Astrocyte (in vitro differentiated cells and primary cell): ENCODE measurements around the gene KIFC1. TPM values are rescaled to one million over a fixed set of nuclear protein-coding genes. Genes with fewer than 3 reads are reported as not detected.
A peak's percentile ranks its signal among the peaks of the same experiment; 100 is the strongest.

Experiments
- DNase-seq: peaks from one replicate; pipeline ENCODE4 v3.0.0-alpha.2; 2010; ENCODE audit warnings: low read depth
- FAIRE-seq: peaks from 2 replicates; lab custom pipeline; 2011; peaks lifted over from hg19 to GRCh38; lab: Jason Lieb, UNC
- H2AFZ ChIP-seq: 2 replicates; pipeline ENCODE4 v1.6.0; 2012; ENCODE audit warnings: low read depth, low read length, inconsistent platforms
- H3K27ac ChIP-seq: 2 replicates; pipeline ENCODE4 v1.5.1; 2011; ENCODE audit warnings: low read depth, low read length, inconsistent platforms
- H3K27me3 ChIP-seq: 2 replicates; pipeline ENCODE4 v1.6.0; 2011; ENCODE audit warnings: low read length, inconsistent platforms; ENCODE audit not compliant: insufficient read depth
- H3K36me3 ChIP-seq: 2 replicates; pipeline ENCODE4 v1.5.1; 2011; ENCODE audit warnings: low read length, inconsistent platforms; ENCODE audit not compliant: insufficient read depth
- H3K4me1 ChIP-seq: 2 replicates; pipeline ENCODE4 v1.5.1; 2011; ENCODE audit warnings: low read length, inconsistent platforms; ENCODE audit not compliant: insufficient read depth
- H3K4me2 ChIP-seq: 2 replicates; pipeline ENCODE4 v1.6.0; 2012; ENCODE audit warnings: low read length, inconsistent platforms
- H3K4me3 ChIP-seq: 2 replicates; pipeline ENCODE4 v1.5.1; 2011; ENCODE audit warnings: low read depth, mild to moderate bottlenecking, low read length, inconsistent platforms; ENCODE audit not compliant: insufficient read depth
- H3K79me2 ChIP-seq: 2 replicates; pipeline ENCODE4 v1.6.0; 2012; ENCODE audit warnings: mild to moderate bottlenecking, low read length, inconsistent platforms; ENCODE audit not compliant: insufficient read depth
- H3K9ac ChIP-seq: 2 replicates; pipeline ENCODE4 v1.6.0; 2012; ENCODE audit warnings: mild to moderate bottlenecking, low read length, inconsistent platforms
- H3K9me3 ChIP-seq: 2 replicates; pipeline ENCODE4 v1.5.1; 2012; ENCODE audit warnings: low read depth, mild to moderate bottlenecking, low read length, inconsistent platforms; ENCODE audit not compliant: insufficient read depth
- H4K20me1 ChIP-seq: 2 replicates; pipeline ENCODE4 v1.6.0; 2012; ENCODE audit warnings: low read length, inconsistent platforms; ENCODE audit not compliant: insufficient read depth
- H3K27ac Mint-ChIP-seq: one replicate; pipeline ENCODE4 v1.8.0; 2021; ENCODE audit warnings: mild to moderate bottlenecking, mixed read lengths; ENCODE audit not compliant: unreplicated experiment
- H3K27me3 Mint-ChIP-seq: one replicate; pipeline ENCODE4 v1.8.0; 2021; ENCODE audit warnings: low read depth, mixed read lengths; ENCODE audit not compliant: unreplicated experiment
- H3K36me3 Mint-ChIP-seq: one replicate; pipeline ENCODE4 v1.8.0; 2021; ENCODE audit warnings: low read depth, mixed read lengths; ENCODE audit not compliant: unreplicated experiment
- H3K4me1 Mint-ChIP-seq: one replicate; pipeline ENCODE4 v1.8.0; 2021; ENCODE audit warnings: low read depth, mixed read lengths; ENCODE audit not compliant: unreplicated experiment
- H3K4me3 Mint-ChIP-seq: one replicate; pipeline ENCODE4 v1.8.0; 2021; ENCODE audit warnings: mild to moderate bottlenecking, moderate library complexity, mixed read lengths; ENCODE audit not compliant: unreplicated experiment
- H3K9me3 Mint-ChIP-seq: one replicate; pipeline ENCODE4 v1.8.0; 2021; ENCODE audit warnings: mild to moderate bottlenecking, mixed read lengths; ENCODE audit not compliant: unreplicated experiment
- CTCF ChIP-seq: IDR thresholded peaks from 2 replicates; pipeline ENCODE4 v1.5.1; 2011; ENCODE audit warnings: low read depth, mild to moderate bottlenecking, inconsistent platforms, low read length, moderate library complexity; ENCODE audit not compliant: insufficient read depth
- EZH2 ChIP-seq: IDR thresholded peaks from 2 replicates; pipeline ENCODE4 v1.6.1; 2012; ENCODE audit warnings: mild to moderate bottlenecking, low read length, inconsistent platforms; ENCODE audit not compliant: insufficient read depth
- total RNA-seq: library from RNA; stranded (reverse); gene quantifications from 2 replicates; pipeline ENCODE4 v1.2.1, GENCODE V29; 2021

Gene KIFC1
- total RNA-seq, 1 donor from 2014 or later = 4.2 TPM

- H3K27ac Mint-ChIP-seq = no peak overlapping the region
Observed at GRCh38 chr6:33446356-33446755, 54.7 kb downstream of the KIFC1 start.

GRCh38 chr6:33450434-33450833 lies 58.8 kb downstream of the KIFC1 start:
- H3K4me2 ChIP-seq = no peak overlapping the region
- peaks cover 6% of the 10 kb centered on the region for H3K4me1 ChIP-seq
- no peak for DNase-seq
- no peak overlapping the region for H3K27ac Mint-ChIP-seq
- no peak for FAIRE-seq
- H3K27ac ChIP-seq = no peak overlapping the region
- no peak for TF ChIP-seq CTCF
- TF ChIP-seq EZH2 = no peak
- no peaks in the 10 kb centered on the region for H3K9me3 ChIP-seq
- H3K9me3 Mint-ChIP-seq = no peaks in the 10 kb centered on the region
- no peak overlapping the region for H3K9ac ChIP-seq
- H3K79me2 ChIP-seq = peaks cover 14% of the 10 kb centered on the region
- no peaks in the 10 kb centered on the region for H3K27me3 Mint-ChIP-seq
- no peaks in the 10 kb centered on the region for H3K27me3 ChIP-seq
- peaks cover 23% of the 10 kb centered on the region for H3K36me3 Mint-ChIP-seq
- H3K36me3 ChIP-seq = peaks cover under 1% of the 10 kb centered on the region
- no peak overlapping the region for H2AFZ ChIP-seq
- H3K4me1 Mint-ChIP-seq = peaks cover 8% of the 10 kb centered on the region
- H4K20me1 ChIP-seq = peaks cover 4% of the 10 kb centered on the region
- H3K4me3 ChIP-seq = no peak overlapping the region
- H3K4me3 Mint-ChIP-seq = no peak overlapping the region

More at GRCh38 chr6:33446356-33446755, 54.7 kb downstream of the KIFC1 start:
- TF ChIP-seq CTCF (no peak), EZH2 (no peak)
- Histone ChIP-seq H4K20me1 (peaks cover 6% of the 10 kb centered on the region), H3K79me2 (no peaks in the 10 kb centered on the region), H3K9ac (no peak overlapping the region), H3K27ac (no peak overlapping the region), H3K27me3 (no peaks in the 10 kb centered on the region), H3K9me3 (no peaks in the 10 kb centered on the region), H2AFZ (no peak overlapping the region), H3K4me2 (no peak overlapping the region), H3K36me3 (peaks cover 2% of the 10 kb centered on the region), H3K4me1 (no peaks in the 10 kb centered on the region), H3K4me3 (no peak overlapping the region)
- peaks cover 32% of the 10 kb centered on the region for H3K36me3 Mint-ChIP-seq
- no peak for DNase-seq
- H3K27me3 Mint-ChIP-seq = no peaks in the 10 kb centered on the region
- no peaks in the 10 kb centered on the region for H3K9me3 Mint-ChIP-seq
- FAIRE-seq = no peak
- H3K4me1 Mint-ChIP-seq = no peaks in the 10 kb centered on the region
- H3K4me3 Mint-ChIP-seq = peak overlapping the region; percentile 13

- no peak for FAIRE-seq
Observed at GRCh38 chr6:33451606-33452005, 60.0 kb downstream of the KIFC1 start.

More at GRCh38 chr6:33451606-33452005, 60.0 kb downstream of the KIFC1 start:
- Histone ChIP-seq H2AFZ (no peak overlapping the region), H3K79me2 (peaks cover 24% of the 10 kb centered on the region), H3K36me3 (peaks cover 9% of the 10 kb centered on the region), H3K27ac (no peak overlapping the region), H4K20me1 (peaks cover 11% of the 10 kb centered on the region), H3K27me3 (no peaks in the 10 kb centered on the region), H3K4me2 (no peak overlapping the region), H3K9me3 (no peaks in the 10 kb centered on the region), H3K4me3 (no peak overlapping the region), H3K9ac (no peak overlapping the region), H3K4me1 (peaks cover 8% of the 10 kb centered on the region)
- Mint-ChIP-seq H3K4me3 (no peak overlapping the region), H3K36me3 (peaks cover 20% of the 10 kb centered on the region), H3K4me1 (peaks cover 8% of the 10 kb centered on the region), H3K9me3 (no peaks in the 10 kb centered on the region), H3K27me3 (no peaks in the 10 kb centered on the region), H3K27ac (no peak overlapping the region)
- TF ChIP-seq EZH2 (no peak), CTCF (no peak)
- no peak for DNase-seq
